Measurements from ENCODE around the gene LCMT1. TPM values are rescaled to one million over a fixed set of nuclear protein-coding genes. Genes with fewer than 3 reads are reported as not detected.

LCMT1 gene
- total RNA-seq, 1 experiment from 2014 or later: 46.8 TPM

DNA sequence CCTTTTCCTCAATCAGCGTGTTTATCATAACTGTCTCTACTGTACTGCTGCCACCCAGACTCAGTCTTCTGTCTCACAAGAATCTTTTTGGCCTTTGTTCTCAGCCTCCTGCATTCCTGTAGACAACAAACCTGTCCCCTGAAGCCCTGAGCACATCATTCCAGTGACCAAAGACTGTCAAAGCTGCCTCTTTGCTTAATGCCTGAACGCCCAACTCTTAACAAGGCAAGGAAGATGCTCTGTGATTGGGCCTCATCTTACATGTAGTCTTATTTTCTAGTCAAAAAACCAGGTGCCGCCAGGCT lies 75.9 kb downstream of the LCMT1 start:
- TF ChIP-seq, protein P1, sequence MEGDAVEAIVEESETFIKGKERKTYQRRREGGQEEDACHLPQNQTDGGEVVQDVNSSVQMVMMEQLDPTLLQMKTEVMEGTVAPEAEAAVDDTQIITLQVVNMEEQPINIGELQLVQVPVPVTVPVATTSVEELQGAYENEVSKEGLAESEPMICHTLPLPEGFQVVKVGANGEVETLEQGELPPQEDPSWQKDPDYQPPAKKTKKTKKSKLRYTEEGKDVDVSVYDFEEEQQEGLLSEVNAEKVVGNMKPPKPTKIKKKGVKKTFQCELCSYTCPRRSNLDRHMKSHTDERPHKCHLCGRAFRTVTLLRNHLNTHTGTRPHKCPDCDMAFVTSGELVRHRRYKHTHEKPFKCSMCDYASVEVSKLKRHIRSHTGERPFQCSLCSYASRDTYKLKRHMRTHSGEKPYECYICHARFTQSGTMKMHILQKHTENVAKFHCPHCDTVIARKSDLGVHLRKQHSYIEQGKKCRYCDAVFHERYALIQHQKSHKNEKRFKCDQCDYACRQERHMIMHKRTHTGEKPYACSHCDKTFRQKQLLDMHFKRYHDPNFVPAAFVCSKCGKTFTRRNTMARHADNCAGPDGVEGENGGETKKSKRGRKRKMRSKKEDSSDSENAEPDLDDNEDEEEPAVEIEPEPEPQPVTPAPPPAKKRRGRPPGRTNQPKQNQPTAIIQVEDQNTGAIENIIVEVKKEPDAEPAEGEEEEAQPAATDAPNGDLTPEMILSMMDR (IDR thresholded peaks at IDR 0.05; ENCODE audit: unreplicated experiment): no peak
- Mint-ChIP-seq H3K36me3 (ENCODE audit: insufficient read depth, unreplicated experiment) (no peaks in the 10 kb centered on the region), H3K27me3 (ENCODE audit: unreplicated experiment) (no peaks in the 10 kb centered on the region), H3K4me1 (ENCODE audit: low read depth, unreplicated experiment) (no peaks in the 10 kb centered on the region), H3K4me3 (ENCODE audit: low read depth, unreplicated experiment) (no peak overlapping the region), H3K9me3 (ENCODE audit: low read depth, unreplicated experiment) (no peaks in the 10 kb centered on the region), H3K27ac (ENCODE audit: unreplicated experiment) (peak overlapping the region; percentile 45)
- CTCF ChIA-PET: interaction anchor here (0.6 kb wide), 1 partner anchor 1562 kb away, joined by 3 read pairs; no protein-coding TSS in a partner anchor
- intact Hi-C loops (cut with micrococcal nuclease; ENCODE audit: unreplicated experiment): no loop called here
- no peak for DNase-seq
- BruUV-seq (replicated peaks): no TSS peak

DNA sequence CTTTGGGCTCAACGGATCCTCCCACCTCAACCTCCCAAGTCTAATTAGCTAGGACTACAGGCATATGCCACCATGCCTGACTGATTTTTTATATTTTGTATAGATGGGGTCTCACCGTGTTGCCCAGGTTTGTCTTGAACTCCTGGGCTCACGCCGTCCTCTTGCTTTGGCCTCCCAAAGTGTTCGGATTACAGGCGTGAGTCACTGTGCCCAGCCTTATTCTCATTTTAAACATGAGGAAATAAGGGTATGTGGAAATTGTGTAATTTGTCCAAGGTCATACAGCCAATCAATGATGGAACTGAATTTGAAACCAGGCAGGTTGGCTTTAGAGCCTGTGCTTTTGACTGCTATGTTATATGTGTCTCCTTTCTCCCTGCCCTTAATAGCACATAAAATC lies 77.8 kb downstream of the LCMT1 start:
- Mint-ChIP-seq H3K4me3 (ENCODE audit: low read depth, unreplicated experiment) (no peak overlapping the region), H3K27me3 (ENCODE audit: unreplicated experiment) (no peaks in the 10 kb centered on the region), H3K36me3 (ENCODE audit: insufficient read depth, unreplicated experiment) (no peaks in the 10 kb centered on the region), H3K9me3 (ENCODE audit: low read depth, unreplicated experiment) (no peaks in the 10 kb centered on the region), H3K4me1 (ENCODE audit: low read depth, unreplicated experiment) (no peaks in the 10 kb centered on the region), H3K27ac (ENCODE audit: unreplicated experiment) (no peak overlapping the region)
- TF ChIP-seq, protein P1 (IDR thresholded peaks at IDR 0.05; ENCODE audit: unreplicated experiment): no peak
- no peak for DNase-seq
- no TSS peak for BruUV-seq (replicated peaks)
- CTCF ChIA-PET: no interaction called here
- intact Hi-C loops (cut with micrococcal nuclease; ENCODE audit: unreplicated experiment): no loop called here

DNA sequence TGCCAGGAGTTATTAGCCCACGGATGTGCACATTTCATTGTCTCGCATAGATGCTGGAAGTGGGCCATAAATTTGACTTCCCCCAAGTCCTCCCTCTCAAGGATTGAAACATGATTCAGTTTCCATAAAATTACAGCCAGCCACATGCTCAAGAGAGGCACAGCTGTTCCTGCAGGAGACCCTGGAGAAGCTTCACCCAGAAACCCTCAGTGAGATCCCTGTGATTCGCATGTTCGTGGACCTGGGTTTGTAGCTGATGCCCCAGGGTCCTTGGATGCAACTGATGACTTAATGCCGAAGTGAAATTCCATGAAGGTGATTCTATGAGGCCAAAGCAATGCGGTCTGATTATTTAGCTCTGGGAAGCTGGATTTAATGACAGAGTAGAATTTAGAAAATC lies 80.6 kb downstream of the LCMT1 start:
- DNase-seq: no peak
- H3K4me1 Mint-ChIP-seq (ENCODE audit: low read depth, unreplicated experiment): no peaks in the 10 kb centered on the region
- TF ChIP-seq, protein P1 (IDR thresholded peaks at IDR 0.05; ENCODE audit: unreplicated experiment): no peak

DNA sequence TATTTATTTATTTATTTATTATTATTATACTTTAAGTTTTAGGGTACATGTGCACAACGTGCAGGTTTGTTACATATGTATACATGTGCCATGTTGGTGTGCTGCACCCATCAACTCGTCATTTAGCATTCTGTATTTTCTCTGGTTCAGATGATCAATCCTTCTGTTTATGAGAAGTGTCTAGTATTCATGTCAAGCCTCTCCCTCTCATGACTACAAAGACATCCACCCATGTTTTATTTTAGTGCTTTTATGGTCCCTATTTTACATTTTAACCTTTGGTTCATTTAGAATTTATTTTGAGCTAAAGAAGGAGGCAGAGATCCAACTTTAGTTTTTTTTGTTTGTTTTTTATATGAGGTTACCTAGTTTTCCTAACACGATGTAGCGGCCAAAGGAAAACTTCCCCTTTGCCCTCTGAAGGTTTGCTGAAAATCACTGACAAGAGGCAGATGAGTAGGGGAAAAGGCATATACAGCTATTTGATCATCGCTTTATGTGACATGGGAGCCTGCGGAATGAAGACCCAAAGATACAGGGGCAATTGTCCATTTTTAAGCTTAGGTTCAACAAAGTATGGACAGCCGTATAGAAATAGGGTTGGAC lies 82.8 kb downstream of the LCMT1 start:
- H3K4me1 Mint-ChIP-seq (ENCODE audit: low read depth, unreplicated experiment): no peaks in the 10 kb centered on the region
- no peaks in the 10 kb centered on the region for H3K36me3 Mint-ChIP-seq (ENCODE audit: insufficient read depth, unreplicated experiment)
- no peak overlapping the region for H3K4me3 Mint-ChIP-seq (ENCODE audit: low read depth, unreplicated experiment)
- no peak overlapping the region for H3K27ac Mint-ChIP-seq (ENCODE audit: unreplicated experiment)
- TF ChIP-seq, protein P1 (IDR thresholded peaks at IDR 0.05; ENCODE audit: unreplicated experiment): no peak
- intact Hi-C loops (cut with micrococcal nuclease; ENCODE audit: unreplicated experiment): no loop called here
- no peak for DNase-seq
- no TSS peak for BruUV-seq (replicated peaks)
- peaks cover 3% of the 10 kb centered on the region for H3K27me3 Mint-ChIP-seq (ENCODE audit: unreplicated experiment)
- H3K9me3 Mint-ChIP-seq (ENCODE audit: low read depth, unreplicated experiment): no peaks in the 10 kb centered on the region
- CTCF ChIA-PET: interaction anchor here (0.6 kb wide), 1 partner anchor 251 kb away, joined by 7 read pairs; no protein-coding TSS in a partner anchor

More for the DNA sequence above, 80.6 kb downstream of the LCMT1 start:
- Mint-ChIP-seq H3K4me3 (ENCODE audit: low read depth, unreplicated experiment) (no peak overlapping the region), H3K9me3 (ENCODE audit: low read depth, unreplicated experiment) (no peaks in the 10 kb centered on the region), H3K27ac (ENCODE audit: unreplicated experiment) (no peak overlapping the region), H3K27me3 (ENCODE audit: unreplicated experiment) (no peaks in the 10 kb centered on the region), H3K36me3 (ENCODE audit: insufficient read depth, unreplicated experiment) (no peaks in the 10 kb centered on the region)
- no TSS peak for BruUV-seq (replicated peaks)
- intact Hi-C loops (cut with micrococcal nuclease; ENCODE audit: unreplicated experiment): no loop called here
- CTCF ChIA-PET: no interaction called here

All from Calu3 (cell line).